Measurements from ENCODE around the gene TPSB2. TPM values are rescaled to one million over a fixed set of nuclear protein-coding genes. Genes with fewer than 3 reads are reported as not detected.

TPSB2 gene
- total and polyA plus RNA-seq, 2 donors (not counting 1 experiment from before 2014, with no cell fraction given) = not detected

DNA sequence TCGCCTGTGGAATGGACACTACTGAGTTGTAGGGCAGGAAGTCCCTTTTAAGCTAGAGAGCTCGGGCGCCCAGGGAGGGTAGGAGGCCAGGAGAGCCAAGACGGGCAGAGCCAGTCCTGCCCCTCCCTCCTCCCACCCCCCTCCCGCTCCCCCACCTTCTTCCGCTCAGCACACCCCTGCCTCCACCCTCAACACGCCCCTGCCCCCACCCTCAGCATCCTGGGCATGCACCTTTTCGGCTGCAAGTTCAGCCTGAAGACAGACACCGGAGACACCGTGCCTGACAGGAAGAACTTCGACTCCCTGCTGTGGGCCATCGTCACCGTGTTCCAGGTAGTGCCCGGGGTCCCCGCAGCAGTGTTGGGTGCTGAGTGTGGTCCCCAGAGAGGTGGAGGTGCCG lies 23.2 kb downstream of the TPSB2 start:
- no peaks in the 10 kb centered on the region for H3K79me2 ChIP-seq (ENCODE audit: control insufficient read depth, insufficient read depth, low read length)
- H3K9ac ChIP-seq (ENCODE audit: insufficient read depth, low read length) = no peak overlapping the region
- no peaks in the 10 kb centered on the region for H3K9me3 ChIP-seq (ENCODE audit: control insufficient read depth, insufficient read depth, low read depth, low read length)
- H3K4me1 ChIP-seq (ENCODE audit: control insufficient read depth, extremely low read depth, insufficient read depth, low read length) = no peaks in the 10 kb centered on the region
- no peak for TF ChIP-seq EZH2 (IDR thresholded peaks at IDR 0.05; ENCODE audit: low read length, missing control alignments)
- TF ChIP-seq, protein P1, sequence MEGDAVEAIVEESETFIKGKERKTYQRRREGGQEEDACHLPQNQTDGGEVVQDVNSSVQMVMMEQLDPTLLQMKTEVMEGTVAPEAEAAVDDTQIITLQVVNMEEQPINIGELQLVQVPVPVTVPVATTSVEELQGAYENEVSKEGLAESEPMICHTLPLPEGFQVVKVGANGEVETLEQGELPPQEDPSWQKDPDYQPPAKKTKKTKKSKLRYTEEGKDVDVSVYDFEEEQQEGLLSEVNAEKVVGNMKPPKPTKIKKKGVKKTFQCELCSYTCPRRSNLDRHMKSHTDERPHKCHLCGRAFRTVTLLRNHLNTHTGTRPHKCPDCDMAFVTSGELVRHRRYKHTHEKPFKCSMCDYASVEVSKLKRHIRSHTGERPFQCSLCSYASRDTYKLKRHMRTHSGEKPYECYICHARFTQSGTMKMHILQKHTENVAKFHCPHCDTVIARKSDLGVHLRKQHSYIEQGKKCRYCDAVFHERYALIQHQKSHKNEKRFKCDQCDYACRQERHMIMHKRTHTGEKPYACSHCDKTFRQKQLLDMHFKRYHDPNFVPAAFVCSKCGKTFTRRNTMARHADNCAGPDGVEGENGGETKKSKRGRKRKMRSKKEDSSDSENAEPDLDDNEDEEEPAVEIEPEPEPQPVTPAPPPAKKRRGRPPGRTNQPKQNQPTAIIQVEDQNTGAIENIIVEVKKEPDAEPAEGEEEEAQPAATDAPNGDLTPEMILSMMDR (conservative IDR thresholded peaks at IDR 0.05 in 1 of 2, IDR thresholded peaks at IDR 0.05 in 1 of 2; ENCODE audit: low read depth in 1 of 2, low read length in 2 of 2) = no peak
- DNase-seq (ENCODE audit: low read depth in 2 of 2) = no peak
- H3K4me2 ChIP-seq (ENCODE audit: extremely low read depth, insufficient read depth, low read length) = no peak overlapping the region
- no peak overlapping the region for H3K4me3 ChIP-seq (replicated peaks in 1 of 4; ENCODE audit: control extremely low read depth in 1 of 4, insufficient read depth in 1 of 4, low read depth in 3 of 4, low read length in 4 of 4)
- H3K27ac ChIP-seq (ENCODE audit: insufficient read depth, low read length) = no peak overlapping the region
- H2AFZ ChIP-seq (ENCODE audit: low read length) = no peak overlapping the region
- H4K20me1 ChIP-seq (ENCODE audit: control insufficient read depth, extremely low read depth, insufficient read depth, low read length) = no peaks in the 10 kb centered on the region
- no peaks in the 10 kb centered on the region for H3K36me3 ChIP-seq (ENCODE audit: control insufficient read depth, insufficient read depth, low read length)
- no peaks in the 10 kb centered on the region for H3K27me3 ChIP-seq (ENCODE audit: control insufficient read depth, insufficient read depth, low read length)

DNA sequence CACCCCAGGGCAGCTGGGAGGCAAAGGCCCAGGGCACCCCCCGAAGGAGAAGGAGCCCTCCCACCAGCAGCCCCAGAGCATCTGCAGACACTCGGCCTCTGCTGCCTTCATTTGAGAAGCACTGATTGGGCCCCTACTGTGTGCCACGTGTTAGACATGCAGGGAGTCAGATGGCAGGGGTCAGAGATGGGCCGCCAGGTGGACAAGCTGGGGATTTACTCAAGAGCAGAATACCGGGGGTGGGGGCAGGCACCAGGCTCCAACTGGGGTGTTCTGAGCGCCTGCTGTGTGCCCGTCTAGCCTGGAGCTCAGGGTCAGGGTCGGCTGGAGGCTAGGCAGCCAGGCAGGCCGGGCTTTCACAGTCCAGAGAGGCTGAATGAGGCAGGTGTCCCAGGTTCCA lies 23.7 kb downstream of the TPSB2 start:
- Histone ChIP-seq H3K27me3 (ENCODE audit: control insufficient read depth, insufficient read depth, low read length) (no peaks in the 10 kb centered on the region), H3K4me2 (ENCODE audit: extremely low read depth, insufficient read depth, low read length) (no peak overlapping the region), H3K79me2 (ENCODE audit: control insufficient read depth, insufficient read depth, low read length) (no peaks in the 10 kb centered on the region), H4K20me1 (ENCODE audit: control insufficient read depth, extremely low read depth, insufficient read depth, low read length) (no peaks in the 10 kb centered on the region), H2AFZ (ENCODE audit: low read length) (no peak overlapping the region), H3K4me3 (replicated peaks in 1 of 4; ENCODE audit: control extremely low read depth in 1 of 4, insufficient read depth in 1 of 4, low read depth in 3 of 4, low read length in 4 of 4) (no peak overlapping the region), H3K9ac (ENCODE audit: insufficient read depth, low read length) (no peak overlapping the region), H3K4me1 (ENCODE audit: control insufficient read depth, extremely low read depth, insufficient read depth, low read length) (no peaks in the 10 kb centered on the region), H3K36me3 (ENCODE audit: control insufficient read depth, insufficient read depth, low read length) (no peaks in the 10 kb centered on the region), H3K27ac (ENCODE audit: insufficient read depth, low read length) (no peak overlapping the region), H3K9me3 (ENCODE audit: control insufficient read depth, insufficient read depth, low read depth, low read length) (no peaks in the 10 kb centered on the region)
- DNase-seq (ENCODE audit: low read depth in 2 of 2) = no peak
- no peak for TF ChIP-seq EZH2 (IDR thresholded peaks at IDR 0.05; ENCODE audit: low read length, missing control alignments)
- TF ChIP-seq, protein P1 (conservative IDR thresholded peaks at IDR 0.05 in 1 of 2, IDR thresholded peaks at IDR 0.05 in 1 of 2; ENCODE audit: low read depth in 1 of 2, low read length in 2 of 2) = no peak

DNA sequence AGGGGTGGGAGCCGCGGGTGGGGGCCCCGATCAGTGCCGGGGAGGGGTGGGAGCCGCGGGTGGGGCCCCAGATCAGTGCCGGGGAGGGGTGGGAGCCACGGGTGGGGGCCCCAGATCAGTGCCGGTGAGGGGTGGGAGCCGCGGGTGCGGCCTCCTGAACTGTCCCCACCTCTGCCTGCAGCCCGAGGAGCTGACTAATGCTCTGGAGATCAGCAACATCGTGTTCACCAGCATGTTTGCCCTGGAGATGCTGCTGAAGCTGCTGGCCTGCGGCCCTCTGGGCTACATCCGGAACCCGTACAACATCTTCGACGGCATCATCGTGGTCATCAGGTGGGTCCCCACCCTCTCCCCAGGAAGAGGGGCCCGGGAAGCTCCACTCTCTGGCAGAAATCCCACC lies 25.1 kb downstream of the TPSB2 start:
- DNase-seq (ENCODE audit: low read depth in 2 of 2) = no peak
- TF ChIP-seq, protein P1 (conservative IDR thresholded peaks at IDR 0.05 in 1 of 2, IDR thresholded peaks at IDR 0.05 in 1 of 2; ENCODE audit: low read depth in 1 of 2, low read length in 2 of 2) = no peak
- no peak for TF ChIP-seq EZH2 (IDR thresholded peaks at IDR 0.05; ENCODE audit: low read length, missing control alignments)
- Histone ChIP-seq H2AFZ (ENCODE audit: low read length) (no peak overlapping the region), H3K9me3 (ENCODE audit: control insufficient read depth, insufficient read depth, low read depth, low read length) (no peaks in the 10 kb centered on the region), H3K27ac (ENCODE audit: insufficient read depth, low read length) (no peak overlapping the region), H4K20me1 (ENCODE audit: control insufficient read depth, extremely low read depth, insufficient read depth, low read length) (no peaks in the 10 kb centered on the region), H3K36me3 (ENCODE audit: control insufficient read depth, insufficient read depth, low read length) (no peaks in the 10 kb centered on the region), H3K4me1 (ENCODE audit: control insufficient read depth, extremely low read depth, insufficient read depth, low read length) (no peaks in the 10 kb centered on the region), H3K9ac (ENCODE audit: insufficient read depth, low read length) (no peak overlapping the region), H3K79me2 (ENCODE audit: control insufficient read depth, insufficient read depth, low read length) (no peaks in the 10 kb centered on the region), H3K4me3 (replicated peaks in 1 of 4; ENCODE audit: control extremely low read depth in 1 of 4, insufficient read depth in 1 of 4, low read depth in 3 of 4, low read length in 4 of 4) (no peak overlapping the region), H3K4me2 (ENCODE audit: extremely low read depth, insufficient read depth, low read length) (no peak overlapping the region), H3K27me3 (ENCODE audit: control insufficient read depth, insufficient read depth, low read length) (no peaks in the 10 kb centered on the region)

Data from fibroblast of lung (primary cell).